HG02678 (cell line): ENCODE measurements around the gene VSTM2B.
"Not testable (repeated sequence)": the region's sequence is repeated elsewhere in the genome, so short reads cannot be mapped to it uniquely, and the experiment has no call there.

Experiments
- ATAC-seq: cut with Tn5 transposase; IDR thresholded peaks from one replicate; pipeline ENCODE4 v1.9.1; 2021; ENCODE audit warnings: mild to moderate bottlenecking, moderate library complexity; ENCODE audit not compliant: unreplicated experiment

The VSTM2B gene

GRCh38 chr19:29525901-29526729, at the start of gene VSTM2B:
VSTM2B (plus strand) TSS chr19:29525994; CDS start chr19:29526584, 590 bp downstream.
- no peak for ATAC-seq

GRCh38 chr19:29476528-29476927, 49.3 kb upstream of the VSTM2B start:
- no peak for ATAC-seq

GRCh38 chr19:29477831-29478577, 47.8 kb upstream of the VSTM2B start:
- no peak for ATAC-seq

- ATAC-seq = no peak
These were observed 46.9 kb upstream of the VSTM2B start for GRCh38 chr19:29478578-29479565.

- no peak for ATAC-seq
These were observed 45.9 kb upstream of the VSTM2B start for GRCh38 chr19:29479941-29480340.

GRCh38 chr19:29480507-29480906, 45.3 kb upstream of the VSTM2B start:
- ATAC-seq = no peak

- no peak for ATAC-seq
These were observed 42.7 kb upstream of the VSTM2B start for GRCh38 chr19:29482855-29483640.

GRCh38 chr19:29483641-29483920, 42.2 kb upstream of the VSTM2B start:
- no peak for ATAC-seq

- no peak for ATAC-seq
These were observed 41.7 kb upstream of the VSTM2B start for GRCh38 chr19:29483944-29484581.

GRCh38 chr19:29484876-29485275, 40.9 kb upstream of the VSTM2B start:
- ATAC-seq = no peak

- ATAC-seq = no peak
These were observed 40.5 kb upstream of the VSTM2B start for GRCh38 chr19:29485293-29485692.

- not testable (repeated sequence) for ATAC-seq
These were observed 38.8 kb upstream of the VSTM2B start for GRCh38 chr19:29486961-29487360.

GRCh38 chr19:29487432-29487831, 38.4 kb upstream of the VSTM2B start:
- ATAC-seq = no peak

GRCh38 chr19:29488316-29488715, 37.5 kb upstream of the VSTM2B start:
- ATAC-seq = no peak

GRCh38 chr19:29489172-29489951, 36.4 kb upstream of the VSTM2B start:
- ATAC-seq = no peak

- no peak for ATAC-seq
These were observed 34.3 kb upstream of the VSTM2B start for GRCh38 chr19:29491491-29491890.

- no peak for ATAC-seq
These were observed 33.7 kb upstream of the VSTM2B start for GRCh38 chr19:29491995-29492577.

GRCh38 chr19:29492769-29493168, 33.0 kb upstream of the VSTM2B start:
- ATAC-seq = no peak

GRCh38 chr19:29495091-29495490, 30.7 kb upstream of the VSTM2B start:
- ATAC-seq = no peak
